CD4-positive, alpha-beta T cell treated with Interleukin-17A for 1 hour (primary cell): ENCODE results near the gene KRTAP9-3.
"Not testable (repeated sequence)": the region's sequence is repeated elsewhere in the genome, so short reads cannot be mapped to it uniquely, and the experiment has no call there.

Experiments used
- DNase-seq: peaks from one replicate; pipeline ENCODE4 v3.0.0-alpha.2; 2020

Gene KRTAP9-3

GRCh38 chr17:41232399-41233105 is at the start of gene KRTAP9-3:
TSS of gene KRTAP9-3 (plus strand) at chr17:41232449. CDS start at chr17:41232502, 53 bp downstream.
- DNase-seq, result not testable (repeated sequence)

- no peak for DNase-seq
These were observed 47.7 kb upstream of the KRTAP9-3 start, which contains the start of gene KRTAP4-1 for GRCh38 chr17:41184480-41184961. TSS of gene KRTAP4-1 (minus strand) at chr17:41184911. CDS start at chr17:41184854, 57 bp downstream.

GRCh38 chr17:41185001-41185400 is 47.2 kb upstream of the KRTAP9-3 start:
- no peak for DNase-seq

DNA sequence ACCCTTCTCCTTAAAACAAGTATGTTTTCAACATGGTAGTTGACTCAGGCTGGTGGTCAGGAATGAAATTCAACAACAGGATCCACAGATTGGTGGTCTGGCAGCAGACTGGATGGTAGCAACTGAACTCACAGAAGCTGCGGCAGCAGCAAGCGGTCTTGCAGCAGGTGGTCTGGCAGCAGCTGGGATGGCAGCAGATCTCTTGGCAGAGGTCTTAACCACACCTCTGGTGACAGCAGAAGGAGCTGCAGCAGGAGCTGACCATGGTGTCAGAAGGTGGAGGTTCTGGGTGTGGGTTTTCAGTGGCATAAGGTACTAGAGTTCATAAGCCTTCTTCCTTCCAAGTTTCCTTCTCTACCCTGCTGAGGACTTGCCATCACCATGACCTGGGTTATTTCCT is 45.4 kb upstream of the KRTAP9-3 start:
- no peak for DNase-seq

DNA sequence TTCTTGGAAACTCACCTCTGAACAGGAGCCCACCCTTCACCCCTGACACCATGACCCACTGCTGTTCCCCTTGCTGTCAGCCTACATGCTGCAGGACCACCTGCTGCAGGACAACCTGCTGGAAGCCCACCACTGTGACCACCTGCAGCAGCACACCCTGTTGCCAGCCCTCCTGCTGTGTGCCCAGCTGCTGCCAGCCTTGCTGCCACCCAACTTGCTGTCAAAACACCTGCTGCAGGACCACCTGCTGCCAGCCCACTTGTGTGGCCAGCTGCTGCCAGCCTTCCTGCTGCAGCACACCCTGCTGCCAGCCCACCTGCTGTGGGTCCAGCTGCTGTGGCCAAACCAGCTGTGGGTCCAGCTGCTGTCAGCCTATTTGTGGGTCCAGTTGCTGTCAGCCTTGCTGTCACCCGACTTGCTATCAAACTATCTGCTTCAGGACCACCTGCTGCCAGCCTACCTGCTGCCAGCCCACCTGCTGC is 42.4 kb upstream of the KRTAP9-3 start, which contains the start of gene KRTAP9-1:
Gene KRTAP9-1, plus strand, starts transcription at position 51 of the 482 bp plus-strand sequence. Its CDS starts 0 bp downstream, at position 51.
- DNase-seq, result not testable (repeated sequence)

DNA sequence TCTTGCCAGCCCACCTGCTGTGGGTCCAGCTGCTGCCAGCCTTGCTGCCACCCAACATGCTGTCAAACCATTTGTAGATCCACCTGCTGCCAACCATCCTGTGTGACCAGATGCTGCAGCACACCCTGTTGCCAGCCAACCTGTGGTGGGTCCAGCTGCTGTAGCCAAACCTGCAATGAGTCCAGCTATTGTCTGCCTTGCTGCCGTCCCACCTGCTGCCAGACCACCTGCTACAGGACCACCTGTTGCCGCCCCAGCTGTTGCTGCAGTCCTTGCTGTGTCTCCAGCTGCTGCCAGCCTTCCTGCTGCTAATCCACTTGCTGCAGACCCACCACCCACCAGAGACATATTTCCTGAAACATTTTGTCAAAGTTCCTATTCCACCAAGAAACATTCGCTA is 41.9 kb upstream of the KRTAP9-3 start:
- DNase-seq, result no peak

DNA sequence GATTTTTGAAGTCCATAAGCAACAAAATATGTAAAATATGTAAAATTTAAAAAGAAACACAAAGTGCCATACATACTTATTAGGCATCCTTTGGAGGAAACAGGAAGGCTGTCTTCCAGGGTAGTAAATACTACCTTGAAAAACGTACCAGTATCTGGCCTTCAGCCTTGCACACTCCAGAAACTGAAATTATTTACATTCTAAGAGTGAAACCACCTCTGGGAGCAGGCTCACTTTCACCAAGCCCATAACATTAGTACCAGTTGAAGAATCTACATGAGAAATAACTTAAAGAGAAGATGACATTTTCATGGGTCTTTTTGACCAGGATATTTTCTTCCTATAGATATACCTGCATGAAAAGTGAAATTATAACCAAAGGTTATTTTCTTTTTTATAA is 36.2 kb upstream of the KRTAP9-3 start:
- DNase-seq, result no peak

DNA sequence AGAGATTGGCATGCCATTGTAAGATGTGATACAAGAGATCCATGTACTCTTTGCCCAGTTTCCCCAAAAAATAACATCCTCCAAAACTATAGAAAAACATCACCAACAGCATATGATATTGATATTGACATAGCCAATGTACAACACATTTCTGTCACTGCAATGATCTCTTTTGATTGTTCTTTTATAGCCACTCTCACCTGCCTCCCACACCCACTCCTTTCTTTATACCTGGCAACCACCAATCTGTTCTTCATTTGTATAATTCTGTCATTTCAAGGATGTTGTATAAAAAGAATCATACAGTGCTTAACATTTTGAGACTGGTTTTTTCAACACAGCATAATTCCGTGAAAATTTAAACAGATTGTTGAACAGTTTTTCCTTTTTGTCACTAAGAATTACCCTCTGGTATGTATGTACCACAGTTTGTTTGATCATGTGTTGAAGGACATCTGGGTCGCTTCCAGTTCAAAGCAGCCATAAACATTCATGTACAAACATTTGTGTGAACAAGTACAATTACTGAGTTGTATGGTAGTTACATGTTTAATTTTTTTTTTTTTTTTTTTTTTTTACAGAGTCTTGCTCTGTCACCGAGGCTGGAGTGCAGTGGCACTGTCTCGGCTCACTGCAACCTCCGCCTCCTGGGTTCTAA is 32.7 kb upstream of the KRTAP9-3 start:
- DNase-seq, result no peak

DNA sequence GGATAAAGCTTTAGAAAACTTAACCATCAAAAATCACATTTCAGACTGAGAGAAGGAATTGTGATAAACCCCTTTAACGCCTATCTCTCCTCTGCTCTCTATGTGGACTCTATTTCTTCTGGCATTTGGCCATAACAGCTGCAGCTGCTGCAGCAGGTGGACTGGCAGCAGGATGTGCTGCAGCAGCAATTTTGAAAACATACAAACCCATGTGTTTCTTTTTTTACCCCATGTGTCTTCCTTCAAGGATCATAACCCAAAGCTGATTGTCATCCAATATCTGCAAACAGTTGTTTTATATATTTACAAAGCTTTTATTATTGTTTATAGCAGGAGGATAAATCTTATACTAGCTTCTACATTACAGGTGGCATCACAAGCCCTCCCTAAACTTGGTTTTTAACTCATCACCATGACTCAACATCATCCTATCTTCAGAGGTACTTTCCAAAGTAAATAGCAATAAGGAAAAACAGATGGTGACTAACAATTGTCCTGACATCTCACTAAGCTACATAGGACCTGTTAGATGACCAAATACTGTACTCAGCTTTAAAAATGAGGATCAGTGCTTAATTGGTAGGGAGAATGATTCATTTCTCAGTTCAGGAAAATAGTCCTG is 20.3 kb upstream of the KRTAP9-3 start:
- DNase-seq, result no peak

DNA sequence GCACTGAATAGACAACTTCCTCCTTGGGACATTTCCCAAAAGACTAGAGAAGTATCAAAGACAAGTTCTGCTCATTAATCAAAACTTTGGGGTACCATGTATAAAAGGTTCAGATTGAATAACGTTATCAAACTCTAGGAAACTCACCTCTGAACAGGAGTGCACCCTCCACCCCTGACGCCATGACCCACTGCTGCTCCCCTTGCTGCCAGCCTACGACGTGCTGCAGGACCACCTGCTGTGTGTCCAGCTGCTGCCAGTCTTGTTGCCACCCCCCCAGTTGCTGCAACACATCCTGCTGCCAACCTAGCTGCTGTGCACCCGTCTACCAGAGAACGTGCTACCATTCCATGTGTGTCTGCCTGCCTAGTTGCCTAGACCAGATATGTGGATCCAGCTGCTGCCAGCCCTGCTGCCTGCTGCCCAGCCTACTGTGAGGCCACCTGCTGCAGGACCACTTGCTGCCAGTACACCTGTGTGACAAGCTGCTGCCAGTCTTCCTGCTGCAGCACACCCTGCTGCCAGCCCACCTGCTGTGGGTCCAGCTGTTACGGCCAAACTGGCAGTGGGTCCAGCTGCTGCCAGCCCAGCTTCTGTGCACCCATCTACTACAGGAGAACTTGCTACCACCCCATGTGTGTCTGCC is 19.6 kb upstream of the KRTAP9-3 start:
- no peak for DNase-seq

- DNase-seq, result no peak
These were observed 16.6 kb upstream of the KRTAP9-3 start for GRCh38 chr17:41215681-41216080.

GRCh38 chr17:41223821-41224220 is 8.4 kb upstream of the KRTAP9-3 start:
- DNase-seq, result no peak

DNA sequence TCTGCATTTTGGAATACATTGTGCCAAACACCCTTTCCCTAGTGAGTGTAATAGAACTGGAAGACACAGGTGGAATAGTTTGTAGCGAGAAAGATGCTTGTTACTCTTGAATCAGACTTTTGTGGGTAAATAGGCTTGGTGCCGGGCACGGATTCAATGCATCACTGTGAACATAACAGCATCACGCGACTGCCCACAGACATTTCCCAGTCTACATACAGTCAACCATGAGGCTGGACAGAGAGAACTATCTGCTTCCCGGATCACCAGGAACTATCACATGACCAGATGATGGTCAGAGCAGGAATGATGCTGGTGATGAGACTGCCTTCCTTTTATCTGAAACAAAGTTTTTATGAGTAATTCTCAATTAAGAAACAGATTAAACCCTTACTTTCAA is 6.2 kb upstream of the KRTAP9-3 start:
- DNase-seq, result no peak

DNA sequence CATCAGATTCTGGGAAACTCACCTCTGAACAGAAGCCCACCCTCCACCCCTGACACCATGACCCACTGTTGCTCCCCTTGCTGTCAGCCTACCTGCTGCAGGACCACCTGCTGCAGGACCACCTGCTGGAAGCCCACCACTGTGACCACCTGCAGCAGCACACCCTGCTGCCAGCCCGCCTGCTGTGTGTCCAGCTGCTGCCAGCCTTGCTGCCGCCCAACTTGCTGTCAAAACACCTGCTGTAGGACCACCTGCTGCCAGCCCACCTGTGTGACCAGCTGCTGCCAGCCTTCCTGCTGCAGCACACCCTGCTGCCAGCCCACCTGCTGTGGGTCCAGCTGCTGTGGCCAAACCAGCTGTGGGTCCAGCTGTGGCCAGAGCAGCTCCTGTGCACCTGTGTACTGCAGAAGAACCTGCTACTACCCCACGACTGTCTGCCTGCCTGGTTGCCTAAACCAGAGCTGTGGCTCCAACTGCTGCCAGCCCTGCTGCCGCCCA is 5.6 kb upstream of the KRTAP9-3 start, which contains the start of gene KRTAP9-2:
Gene KRTAP9-2, plus strand, starts transcription at position 51 of the 498 bp plus-strand sequence. Its CDS starts 7 bp downstream, at position 58.
- not testable (repeated sequence) for DNase-seq

GRCh38 chr17:41230094-41230493 is 2.2 kb upstream of the KRTAP9-3 start:
- no peak for DNase-seq

DNA sequence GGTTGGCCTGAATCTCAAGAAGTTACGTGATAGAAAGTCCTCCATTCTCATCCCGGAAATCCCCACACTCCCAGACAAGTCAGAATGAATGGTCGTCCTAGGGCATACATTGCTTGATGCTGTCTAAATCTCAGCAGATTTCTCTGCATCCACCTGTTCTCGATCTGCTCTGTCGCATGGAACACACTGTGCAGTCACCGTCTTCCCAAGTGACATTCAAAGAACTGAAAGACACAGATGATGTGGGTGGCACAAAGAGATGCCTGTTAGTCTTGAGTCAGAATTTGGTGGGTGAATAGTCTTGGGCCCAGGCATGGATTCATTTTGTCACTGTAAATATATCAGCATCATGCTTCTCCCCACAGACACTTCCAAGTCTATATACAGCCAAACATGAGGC is 518 bp upstream of the KRTAP9-3 start:
- DNase-seq, result no peak

GRCh38 chr17:41237116-41237515 is 4.9 kb downstream of the KRTAP9-3 start:
- not testable (repeated sequence) for DNase-seq

DNA sequence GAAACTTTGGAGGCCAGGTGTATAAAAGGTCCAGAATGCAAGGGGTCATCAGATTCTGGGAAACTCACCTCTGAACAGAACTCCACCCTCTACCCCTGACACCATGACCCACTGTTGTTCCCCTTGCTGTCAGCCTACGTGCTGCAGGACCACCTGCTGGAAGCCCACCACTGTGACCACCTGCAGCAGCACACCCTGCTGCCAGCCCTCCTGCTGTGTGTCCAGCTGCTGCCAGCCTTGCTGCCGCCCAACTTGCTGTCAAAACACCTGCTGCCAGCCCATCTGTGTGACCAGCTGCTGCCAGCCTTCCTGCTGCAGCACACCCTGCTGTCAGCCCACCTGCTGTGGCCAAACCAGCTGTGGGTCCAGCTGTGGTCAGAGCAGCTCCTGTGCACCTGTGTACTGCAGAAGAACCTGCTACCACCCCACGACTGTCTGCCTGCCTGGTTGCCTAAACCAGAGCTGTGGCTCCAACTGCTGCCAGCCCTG is 5.7 kb downstream of the KRTAP9-3 start, which contains the start of gene KRTAP9-8:
Gene KRTAP9-8, plus strand, starts transcription at position 51 of the 489 bp plus-strand sequence. Its CDS starts 53 bp downstream, at position 104.
- DNase-seq, result not testable (repeated sequence)

DNA sequence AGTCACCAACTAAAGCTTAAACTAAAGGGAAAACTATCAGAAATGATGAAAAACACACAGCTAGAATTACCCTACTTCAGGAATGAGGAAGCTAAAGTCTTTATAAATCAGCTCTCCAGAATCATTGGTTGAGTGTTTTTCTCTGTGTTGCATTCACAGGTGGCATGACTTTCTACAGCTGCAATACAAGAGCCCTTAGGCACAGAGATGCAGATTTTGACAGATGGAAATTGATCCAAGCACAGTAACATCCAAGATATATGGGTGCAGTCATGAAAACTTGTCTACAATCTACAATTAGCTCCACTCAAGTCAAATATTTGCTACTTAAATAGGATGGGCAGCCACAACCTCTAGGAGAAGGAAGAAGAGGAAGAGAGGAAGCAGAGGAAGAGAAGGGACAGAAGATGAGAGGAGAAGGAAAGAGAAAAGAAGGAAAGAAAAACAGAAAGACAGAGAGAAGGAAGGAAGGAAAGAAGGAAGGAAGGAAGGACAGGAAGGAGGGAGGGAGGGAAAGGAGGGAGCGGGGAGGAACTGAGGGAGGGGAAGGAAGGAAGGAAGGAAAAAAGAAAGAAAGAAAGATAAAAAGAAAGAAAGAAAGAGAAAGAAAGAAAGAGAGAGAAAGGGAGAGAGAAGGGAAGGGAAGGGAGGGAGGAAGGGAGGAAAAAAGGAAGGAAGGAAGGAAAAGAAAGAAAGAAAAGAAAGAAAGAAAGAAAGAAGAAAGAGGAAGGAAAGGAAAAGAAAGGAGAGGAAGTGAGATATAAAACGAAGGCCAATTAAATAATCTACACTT is 14.9 kb downstream of the KRTAP9-3 start:
- DNase-seq, result not testable (repeated sequence)

- DNase-seq, result not testable (repeated sequence)
These were observed 17.5 kb downstream of the KRTAP9-3 start, which contains the start of gene KRTAP9-4 for GRCh38 chr17:41249637-41250240. TSS of gene KRTAP9-4 (plus strand) at chr17:41249687. CDS start at chr17:41249721, 34 bp downstream.

DNA sequence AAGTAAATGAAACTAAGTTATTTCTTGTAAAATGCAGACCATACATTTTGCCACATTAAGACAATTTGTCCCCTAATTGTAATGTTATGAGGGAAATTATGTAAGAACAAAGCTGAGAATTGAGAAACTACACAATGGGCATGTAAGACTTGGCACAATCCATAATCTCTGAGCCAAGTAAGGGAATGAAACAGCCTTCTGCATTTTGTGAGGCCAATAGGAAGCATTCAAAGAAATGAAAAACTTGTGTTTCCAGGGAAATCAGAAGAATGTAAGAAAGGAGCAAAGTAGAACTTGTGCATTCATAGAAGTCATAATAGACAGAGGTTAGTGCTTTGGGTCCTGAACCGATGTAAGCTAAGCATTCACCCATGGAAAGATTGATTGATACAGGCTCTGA is 19.0 kb downstream of the KRTAP9-3 start:
- DNase-seq, result no peak
